Kidney capillary endothelial cell (primary cell): ENCODE results near the gene SEL1L3.

Experiments used
- DNase-seq: peaks from one replicate; pipeline ENCODE4 v3.0.0-alpha.2; 2018; ENCODE audit warnings: low spot score

SEL1L3 gene

DNA sequence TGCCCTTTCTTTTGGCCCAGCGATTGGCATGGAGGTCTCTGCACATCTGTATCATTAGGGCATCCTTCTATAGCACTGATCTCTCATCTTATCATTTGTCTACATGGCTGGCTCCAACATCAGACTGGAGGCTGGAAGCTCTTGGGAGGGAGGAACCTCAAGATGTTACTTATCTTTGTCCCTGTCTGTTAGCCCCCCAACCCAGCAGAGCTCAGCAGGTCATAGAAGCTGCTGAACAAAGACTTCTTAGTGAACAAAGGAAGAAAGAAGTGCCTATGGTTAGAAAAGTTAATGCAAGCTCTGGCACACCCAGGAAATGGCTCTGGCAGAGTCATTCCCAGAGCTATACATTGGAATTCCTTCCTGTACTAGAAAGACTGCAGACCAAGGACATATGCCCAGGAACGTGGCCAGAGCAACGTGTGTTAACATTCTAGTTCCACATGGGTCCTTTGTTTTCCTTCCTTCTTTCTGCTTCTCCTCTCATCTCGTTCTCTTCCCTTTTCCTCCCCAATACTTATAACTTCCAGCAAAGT is 74.0 kb downstream of the SEL1L3 start:
- DNase-seq = no peak

DNA sequence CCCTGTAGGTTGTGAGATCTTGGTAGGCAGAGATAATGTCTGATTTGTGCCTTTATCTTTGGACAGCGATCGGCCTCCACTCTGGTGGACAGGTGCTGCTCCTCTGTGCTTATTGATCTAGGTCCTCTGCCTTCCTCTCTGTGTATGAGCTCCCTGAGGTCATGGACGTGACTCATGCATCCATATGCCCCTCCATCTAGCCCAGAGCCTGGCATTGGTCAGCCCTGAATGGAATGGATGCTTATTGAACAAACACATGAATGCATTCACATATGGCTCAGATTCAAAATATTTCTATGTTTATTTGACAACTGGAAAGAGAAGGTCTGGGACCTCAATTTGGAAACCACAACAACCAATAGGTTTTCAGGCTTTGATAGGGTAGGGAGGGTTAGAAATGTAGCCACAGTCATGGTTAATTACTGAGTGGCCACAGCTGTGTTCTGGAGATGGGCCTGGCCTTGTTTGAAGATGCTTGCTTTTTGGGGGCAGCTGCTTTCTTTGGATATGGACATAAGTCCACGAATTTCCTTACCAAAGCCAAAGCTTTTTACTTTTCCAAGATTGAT is 76.2 kb downstream of the SEL1L3 start:
- DNase-seq = no peak

DNA sequence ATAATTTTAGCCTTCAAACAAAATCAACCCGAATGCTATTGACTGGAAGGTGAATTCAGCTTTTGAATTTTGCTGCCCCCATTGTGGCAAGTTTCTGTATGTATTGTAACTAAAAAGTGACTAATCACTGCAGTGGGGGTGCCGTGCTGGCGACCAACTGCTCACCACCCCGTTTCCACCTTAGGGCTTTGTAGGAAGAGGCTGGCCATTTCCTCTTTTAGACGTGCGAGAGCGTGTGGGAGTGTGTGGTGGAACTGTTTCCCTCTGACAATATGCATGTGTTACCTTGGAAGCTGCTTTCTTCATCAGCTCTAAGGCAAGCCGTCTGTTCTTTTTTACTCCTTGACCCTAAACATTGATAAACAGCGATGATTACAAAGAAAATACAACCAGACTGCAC is 78.8 kb downstream of the SEL1L3 start:
- no peak for DNase-seq

DNA sequence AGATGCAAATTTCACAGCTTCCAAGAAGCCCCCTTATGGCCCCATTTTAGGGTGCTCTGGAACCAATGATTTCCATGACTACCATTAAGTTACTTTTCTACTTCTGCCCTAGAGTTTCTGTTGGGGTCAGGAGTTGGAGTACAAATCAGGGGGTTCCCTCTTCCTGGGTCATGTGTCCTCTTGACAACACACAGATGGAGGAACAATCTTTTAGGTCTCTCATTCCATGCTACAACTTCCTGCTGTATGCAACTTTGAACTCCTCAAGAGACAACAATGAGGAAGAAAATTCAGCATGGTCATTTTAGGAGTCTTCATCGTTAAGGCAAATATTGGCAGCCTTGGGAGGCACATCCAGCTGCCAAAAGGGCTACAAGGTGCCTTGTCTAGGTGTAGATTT is 79.7 kb downstream of the SEL1L3 start:
- no peak for DNase-seq

DNA sequence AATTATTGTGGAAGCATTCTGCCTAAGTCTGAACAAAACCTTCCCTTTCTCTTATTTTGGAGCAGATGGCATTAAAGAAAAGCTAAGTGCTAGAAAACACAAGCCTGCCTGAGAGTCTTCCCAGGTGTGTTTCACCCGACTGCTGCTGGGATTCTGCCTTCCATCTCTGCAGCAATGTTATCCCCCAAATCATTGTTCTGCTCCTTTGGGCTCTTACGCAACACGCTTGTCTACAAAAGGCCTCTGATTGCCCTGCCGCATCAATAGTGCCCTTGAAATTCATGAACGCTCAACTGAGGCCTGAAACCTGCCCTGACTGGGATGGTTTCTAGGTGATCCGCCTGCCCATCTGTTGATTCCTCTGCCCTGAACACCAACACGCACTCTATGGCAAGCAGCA is 80.3 kb downstream of the SEL1L3 start:
- DNase-seq = no peak

DNA sequence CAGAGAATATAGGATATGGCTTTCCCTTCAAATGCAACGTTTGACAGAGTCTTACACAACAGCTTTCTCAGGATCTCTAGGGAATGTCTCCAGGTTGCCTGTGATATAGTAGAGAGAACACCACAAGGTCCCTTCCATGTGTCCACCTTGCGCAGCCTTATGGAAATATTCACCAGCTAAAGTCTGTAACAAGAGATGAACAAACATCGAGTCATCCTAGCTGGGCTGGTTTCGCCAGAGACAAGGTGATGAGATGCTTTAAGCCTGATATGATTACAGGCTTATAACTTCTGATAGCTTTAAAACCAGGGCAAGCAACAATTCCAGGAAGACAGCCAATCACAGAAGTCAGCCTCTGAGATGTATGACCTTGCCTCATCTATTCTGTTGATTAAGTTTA is 83.8 kb downstream of the SEL1L3 start:
- no peak for DNase-seq

DNA sequence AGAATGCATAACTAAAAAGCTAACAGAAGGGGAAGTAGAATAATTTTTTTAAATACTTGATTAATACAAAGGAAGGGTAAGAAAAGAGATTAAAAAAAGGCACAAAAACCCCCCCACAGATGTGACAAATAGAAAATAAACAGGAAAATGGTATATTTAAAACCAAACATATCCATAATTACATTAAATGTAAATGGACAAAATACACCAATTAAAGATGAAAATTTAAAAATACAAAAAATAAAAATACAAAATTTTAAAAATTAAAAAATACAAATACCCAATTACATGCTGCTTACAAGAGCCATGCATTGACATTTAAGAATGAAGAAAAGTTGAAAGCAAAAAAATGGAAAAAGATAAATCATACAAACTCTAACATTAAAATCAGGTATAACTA is 86.0 kb downstream of the SEL1L3 start:
- no peak for DNase-seq

DNA sequence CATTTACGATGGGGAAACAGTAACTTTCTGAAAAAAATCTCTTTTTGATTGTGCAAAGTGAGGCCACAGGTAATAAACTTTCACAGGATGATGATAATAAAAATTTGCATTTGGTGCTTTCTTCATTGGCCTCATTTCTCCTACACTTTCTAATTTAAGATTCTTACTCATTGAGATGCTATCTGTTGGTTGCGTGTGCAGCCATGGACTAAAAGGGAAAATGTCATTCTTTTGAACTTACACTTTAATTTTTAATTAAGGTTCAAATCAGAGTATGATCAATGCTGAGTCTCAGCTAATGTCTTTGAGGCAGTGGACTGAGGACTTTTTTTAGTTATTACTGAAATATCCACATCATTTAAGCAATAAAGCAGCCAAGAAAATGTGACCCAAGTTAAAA is 87.6 kb downstream of the SEL1L3 start:
- no peak for DNase-seq

DNA sequence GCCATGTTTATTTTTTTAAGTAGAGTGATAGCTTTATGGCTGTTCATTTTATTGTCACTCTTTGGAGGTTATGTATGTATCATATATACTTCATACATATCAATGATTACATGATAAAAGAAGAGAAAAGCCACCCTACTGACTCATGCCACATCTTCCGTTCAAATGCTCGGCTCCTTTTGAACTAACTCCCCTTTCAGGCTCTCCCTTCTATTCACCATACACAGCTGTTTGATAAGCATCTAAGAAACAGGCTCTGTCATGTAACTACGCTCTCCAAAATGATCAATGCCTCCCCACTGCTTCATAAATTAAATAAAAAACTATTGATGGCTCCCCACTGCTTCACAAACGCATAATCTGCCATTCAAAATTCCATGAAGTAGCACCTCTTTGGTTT is 89.4 kb downstream of the SEL1L3 start:
- no peak for DNase-seq

DNA sequence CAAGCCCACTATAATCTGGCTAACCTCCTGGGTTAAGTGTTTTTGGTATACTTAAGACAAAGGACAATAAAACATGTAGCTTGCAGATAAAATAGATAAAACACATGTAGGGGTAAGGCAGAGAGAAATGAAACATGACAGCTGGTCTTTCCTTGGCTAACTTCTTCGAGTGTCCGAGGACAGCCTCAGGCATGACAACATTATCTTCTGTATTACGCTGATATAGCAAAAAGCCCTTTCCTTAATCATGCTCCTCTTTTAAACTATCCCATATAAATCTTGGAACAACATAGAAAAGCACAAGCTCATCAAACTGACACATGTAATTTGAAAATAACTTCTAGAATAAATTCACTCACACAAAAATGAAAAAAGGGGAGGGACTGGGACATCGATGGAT is 91.1 kb downstream of the SEL1L3 start:
- DNase-seq = no peak

DNA sequence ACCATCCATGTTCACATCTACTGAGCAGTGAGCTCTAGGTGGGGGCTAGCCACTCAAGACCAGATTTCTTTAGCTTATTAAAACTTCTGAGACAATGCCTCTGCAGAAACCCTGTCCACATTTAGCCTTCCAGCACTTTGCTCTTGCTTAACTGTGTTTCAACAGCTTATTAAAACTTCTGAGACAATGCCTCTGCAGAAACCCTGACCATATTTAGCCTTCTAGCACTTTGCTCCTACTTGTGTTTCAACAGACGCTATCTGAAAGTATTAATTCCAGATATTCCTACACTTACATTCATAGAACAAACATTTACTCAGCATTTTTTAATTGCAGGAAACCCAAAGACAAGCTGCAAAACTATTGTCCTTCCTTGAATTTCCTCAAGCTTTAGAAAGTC is 91.9 kb downstream of the SEL1L3 start:
- DNase-seq = no peak

DNA sequence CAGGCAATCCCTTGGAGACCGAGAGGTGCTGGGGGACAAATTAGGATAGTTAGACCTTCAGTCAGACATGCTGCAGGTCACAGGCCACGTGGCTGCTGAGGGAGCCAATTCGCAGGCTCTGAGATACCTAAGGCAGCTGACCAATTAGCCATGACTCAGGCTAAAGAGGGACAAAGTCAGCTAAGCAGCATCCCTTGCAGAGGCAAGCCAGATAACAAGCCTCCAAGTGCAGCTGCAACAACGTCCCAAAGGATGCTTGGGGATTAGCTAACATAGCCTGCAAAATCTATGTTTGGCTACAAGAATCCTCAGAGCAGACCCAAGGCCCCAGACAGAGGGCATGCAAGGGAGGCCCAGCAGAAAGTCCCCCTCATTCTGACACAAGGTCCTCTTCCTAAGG is 93.5 kb downstream of the SEL1L3 start:
- DNase-seq = no peak

DNA sequence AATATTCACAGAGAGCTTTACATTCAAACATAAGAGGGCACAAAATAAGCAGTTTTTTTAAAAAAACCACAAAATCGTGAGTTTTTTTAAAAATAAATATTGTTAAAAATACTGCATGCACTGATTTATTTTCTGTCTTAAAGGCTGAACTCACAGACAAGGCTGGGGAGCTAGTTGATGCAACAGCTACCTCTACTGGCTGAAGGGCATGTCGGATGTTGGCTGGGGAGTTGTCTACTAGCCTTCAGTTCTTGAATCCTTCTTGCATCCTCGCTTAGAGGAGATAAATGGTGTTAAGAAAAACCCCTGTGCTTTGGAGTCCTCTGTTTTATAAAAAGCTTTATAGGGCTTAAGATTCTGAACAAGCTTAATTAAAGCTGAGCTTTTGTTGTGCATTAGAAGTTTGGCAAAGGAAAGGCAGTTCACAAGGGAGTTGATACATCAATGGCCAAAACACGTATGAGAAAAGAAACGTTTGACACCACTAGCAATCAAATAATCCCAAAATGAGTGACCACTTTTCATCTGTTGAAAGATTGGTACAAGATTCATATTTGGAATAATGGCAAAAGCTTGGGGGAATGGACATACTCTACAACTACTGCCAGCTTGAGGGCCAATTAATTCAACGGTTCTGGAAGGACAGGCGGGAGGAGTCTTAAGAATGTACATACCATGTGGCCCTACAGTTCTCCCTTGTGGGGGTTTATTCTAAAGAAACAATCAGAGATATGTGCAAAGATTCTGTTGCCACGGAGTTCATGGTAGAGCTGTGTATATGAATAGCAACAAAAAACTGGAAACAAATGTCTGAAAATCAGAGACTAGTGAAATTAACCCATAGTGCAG is 94.7 kb downstream of the SEL1L3 start:
- DNase-seq = peak; percentile 66

DNA sequence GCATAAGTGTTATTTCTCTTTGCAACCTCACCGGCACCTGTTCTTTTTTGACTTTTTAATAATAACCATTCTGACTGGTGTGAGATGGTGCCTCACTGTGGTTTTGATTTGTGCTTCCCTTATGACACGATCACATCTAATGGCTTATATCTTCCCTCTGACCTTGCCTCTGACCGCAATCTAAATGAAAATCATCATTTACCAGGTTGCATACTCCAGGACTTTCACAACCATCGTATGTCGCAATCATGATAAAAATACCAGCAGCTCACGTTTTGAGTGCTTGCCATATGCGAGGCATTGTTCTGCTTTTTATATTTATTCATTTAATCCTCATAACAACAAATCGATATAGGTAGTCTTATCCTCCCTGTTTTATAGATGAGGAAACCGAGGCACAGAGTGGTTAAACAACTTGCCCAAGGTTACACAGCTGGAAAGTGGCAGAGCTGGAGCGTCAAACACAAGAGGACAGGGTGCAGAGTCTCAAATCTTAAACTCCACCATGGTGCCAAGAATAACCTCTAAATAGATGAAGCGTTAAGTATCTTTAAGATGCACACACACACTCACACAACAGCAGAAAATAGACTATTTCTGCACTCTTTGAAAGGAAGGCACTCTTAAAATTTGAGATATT is 102.2 kb downstream of the SEL1L3 start:
- DNase-seq = no peak

DNA sequence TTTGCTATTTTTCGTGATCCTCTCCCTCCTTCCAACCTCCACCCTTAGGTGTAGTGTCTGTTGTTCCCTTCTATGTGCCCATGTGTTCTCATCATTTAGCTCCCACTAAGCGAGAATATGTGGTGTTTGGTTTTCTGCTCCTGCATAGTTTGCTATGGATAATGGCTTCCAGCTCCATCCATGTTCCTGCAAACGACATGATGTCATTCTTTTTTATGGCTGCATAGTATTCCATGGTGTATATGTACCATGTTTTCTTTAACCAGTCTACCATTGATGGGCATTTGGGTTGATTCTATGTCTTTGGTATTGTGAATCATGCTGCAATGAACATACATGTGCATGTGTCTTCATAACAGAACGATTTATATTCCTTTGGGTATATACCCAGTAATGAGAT is 102.7 kb downstream of the SEL1L3 start:
- no peak for DNase-seq

DNA sequence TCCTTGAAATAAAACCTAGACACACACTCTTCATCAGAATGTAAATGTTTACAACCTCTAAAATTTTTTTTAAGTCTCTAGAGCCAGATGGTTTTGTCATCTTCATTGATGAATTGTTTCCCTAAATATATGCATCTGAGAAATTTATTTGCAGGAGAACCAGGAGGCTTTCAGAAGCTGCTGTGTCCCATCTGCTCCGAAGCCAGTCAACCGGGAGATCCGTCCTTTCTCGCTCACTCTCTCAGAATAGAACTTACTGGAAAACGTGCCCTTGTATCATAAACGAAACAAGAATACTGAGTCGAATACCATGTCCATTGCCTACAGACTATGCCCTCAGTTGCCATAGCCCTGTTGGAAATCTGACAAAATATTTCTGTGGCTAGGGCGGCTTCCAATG is 103.7 kb downstream of the SEL1L3 start:
- DNase-seq = no peak

DNA sequence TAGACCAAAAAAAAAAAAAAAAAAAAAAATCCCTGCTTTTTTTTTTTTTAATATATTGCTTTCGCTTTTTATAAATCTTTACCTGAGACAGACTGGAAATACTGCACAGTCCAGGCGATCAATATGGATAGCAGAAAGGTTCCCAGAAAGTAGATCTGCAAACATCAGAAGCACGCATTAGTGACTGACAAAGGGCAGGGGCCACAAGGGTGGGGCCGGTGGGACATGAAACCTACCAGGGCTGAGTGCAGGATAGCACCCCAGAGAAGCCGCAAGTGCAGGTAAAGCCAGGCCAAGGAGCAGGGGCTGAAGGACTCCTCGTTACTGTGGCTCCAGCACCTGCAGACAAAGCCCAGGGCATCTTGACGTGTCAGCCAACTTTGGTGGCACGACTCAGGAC is 105.3 kb downstream of the SEL1L3 start:
- no peak for DNase-seq

DNA sequence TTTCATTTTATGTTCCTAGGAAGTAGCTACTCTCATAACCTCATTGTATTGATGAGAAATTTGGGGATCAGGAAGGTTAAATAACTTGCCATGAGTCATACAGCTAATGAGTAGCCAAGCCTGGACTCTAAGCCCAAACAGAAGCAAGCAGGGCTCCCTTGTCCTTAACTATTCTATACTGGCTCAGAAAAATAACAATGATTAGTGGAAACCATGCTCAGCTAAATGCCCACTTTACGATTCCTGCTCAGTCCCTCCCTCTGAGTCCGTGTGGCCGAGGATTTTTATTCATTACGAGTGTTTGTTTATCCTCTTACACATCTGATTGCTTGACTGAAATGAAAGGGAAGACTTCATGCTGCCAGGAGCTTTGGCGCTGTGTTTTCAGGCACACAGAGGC is 106.3 kb downstream of the SEL1L3 start:
- DNase-seq = no peak

DNA sequence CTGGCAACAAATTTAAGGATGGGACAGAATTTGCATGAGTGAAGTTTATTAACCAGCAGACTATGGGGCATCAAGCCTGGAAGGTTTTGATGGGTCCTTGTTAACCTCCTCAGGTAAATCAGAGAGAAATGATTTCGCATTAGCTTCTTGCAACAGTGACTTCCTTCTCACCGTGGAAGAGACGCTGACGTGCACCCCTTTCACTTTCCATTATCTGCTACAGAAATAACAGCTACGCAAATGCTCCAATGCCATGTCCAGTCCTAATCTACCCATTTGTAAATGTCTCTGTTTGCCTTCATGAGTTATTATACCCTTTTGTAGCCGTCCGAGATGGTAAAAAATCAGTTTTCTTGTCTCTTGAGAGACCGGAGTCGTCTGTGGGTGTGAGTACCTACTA is 106.9 kb downstream of the SEL1L3 start:
- no peak for DNase-seq

DNA sequence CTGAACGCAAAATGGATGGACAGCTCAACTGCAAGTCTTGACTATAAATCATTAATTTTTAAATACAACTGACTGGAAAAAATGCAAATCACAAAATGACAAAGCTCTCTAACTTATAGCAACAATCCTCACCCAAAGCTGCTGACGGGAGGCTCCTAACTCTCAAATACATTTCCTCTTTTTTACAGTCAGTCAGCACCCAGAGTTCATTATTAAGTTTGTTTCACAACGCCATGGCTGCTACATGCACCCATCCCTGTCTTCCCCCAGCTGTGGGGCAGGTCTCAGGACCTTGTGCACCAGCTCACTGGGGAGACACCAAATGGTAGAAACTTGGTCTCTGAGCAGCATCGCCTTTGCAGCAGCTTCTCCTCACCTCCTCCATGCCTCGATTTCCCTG is 109.5 kb downstream of the SEL1L3 start:
- DNase-seq = no peak

DNA sequence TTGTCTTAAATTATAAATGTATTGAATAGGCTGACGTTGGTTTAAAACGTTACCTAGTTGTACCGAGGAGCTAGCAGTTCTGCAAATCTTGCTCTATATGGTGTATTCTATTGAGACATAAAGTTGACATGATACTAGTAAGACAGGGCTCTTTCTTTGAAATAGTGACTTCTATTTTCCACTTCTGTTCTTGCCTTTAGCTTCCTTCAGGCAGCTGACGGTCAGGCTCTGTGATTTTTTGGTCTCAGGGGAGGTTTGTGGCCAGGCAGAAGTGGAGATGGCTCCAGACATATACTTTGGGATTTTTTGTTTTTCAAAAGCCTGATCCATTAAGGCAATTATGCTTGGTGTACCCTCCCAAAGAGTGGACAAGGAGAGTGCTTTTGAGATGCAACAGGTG is 111.9 kb downstream of the SEL1L3 start:
- DNase-seq = no peak

DNA sequence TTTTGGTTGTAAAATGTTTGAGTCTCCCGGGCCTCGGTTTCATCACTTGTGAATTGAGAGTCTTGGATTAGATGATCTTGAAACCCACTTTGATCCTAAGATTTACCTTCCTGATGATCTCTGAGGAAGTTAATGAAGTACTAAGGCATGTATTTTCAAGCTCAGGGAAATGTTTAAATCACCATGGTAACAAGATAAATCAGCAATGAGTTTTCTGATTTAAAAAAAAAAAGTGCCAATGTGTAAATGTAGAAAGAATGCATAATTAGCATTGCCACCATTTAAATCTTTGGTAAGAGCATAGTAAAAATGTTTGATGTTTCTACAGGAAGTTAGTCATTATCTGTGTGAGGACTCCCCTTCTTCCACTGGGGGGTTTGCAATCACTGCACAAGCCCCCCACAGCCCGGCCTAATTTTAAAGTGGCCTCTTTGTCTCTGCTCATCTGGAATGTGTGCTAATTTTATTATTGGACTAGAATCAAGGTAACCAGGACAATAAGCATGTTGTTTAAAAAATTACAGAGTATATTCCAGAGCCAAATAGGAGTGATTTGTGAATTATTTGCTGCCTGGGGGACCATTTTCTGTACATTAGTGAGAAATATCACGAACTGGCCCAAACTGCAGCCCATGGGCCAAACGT is 113.5 kb downstream of the SEL1L3 start:
- no peak for DNase-seq

DNA sequence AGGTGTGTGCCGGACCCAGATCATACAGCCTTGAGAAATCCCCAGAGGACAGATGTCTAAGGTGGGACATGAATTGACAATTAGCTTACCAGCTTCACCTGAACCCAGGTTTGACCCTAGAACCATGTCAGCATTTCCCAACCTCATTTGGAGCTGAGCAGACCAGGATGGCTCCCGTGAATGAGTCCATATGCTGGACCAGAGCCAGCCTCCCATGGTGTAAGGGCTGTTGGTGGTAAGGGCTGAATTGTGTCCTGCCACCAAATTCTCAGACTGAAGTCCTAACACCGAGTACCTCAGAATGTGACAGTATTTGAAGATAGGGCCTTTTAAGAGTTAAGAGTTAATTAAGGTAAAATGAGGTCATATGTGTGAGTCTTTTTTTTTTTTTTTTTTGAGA is 118.8 kb downstream of the SEL1L3 start:
- no peak for DNase-seq
